Measurements from ENCODE around the gene REPIN1. TPM values are rescaled to one million over a fixed set of nuclear protein-coding genes. Genes with fewer than 3 reads are reported as not detected.

REPIN1 gene
- total and polyA plus RNA-seq, 10 donors: 47.9 to 126 (median 111) TPM

DNA sequence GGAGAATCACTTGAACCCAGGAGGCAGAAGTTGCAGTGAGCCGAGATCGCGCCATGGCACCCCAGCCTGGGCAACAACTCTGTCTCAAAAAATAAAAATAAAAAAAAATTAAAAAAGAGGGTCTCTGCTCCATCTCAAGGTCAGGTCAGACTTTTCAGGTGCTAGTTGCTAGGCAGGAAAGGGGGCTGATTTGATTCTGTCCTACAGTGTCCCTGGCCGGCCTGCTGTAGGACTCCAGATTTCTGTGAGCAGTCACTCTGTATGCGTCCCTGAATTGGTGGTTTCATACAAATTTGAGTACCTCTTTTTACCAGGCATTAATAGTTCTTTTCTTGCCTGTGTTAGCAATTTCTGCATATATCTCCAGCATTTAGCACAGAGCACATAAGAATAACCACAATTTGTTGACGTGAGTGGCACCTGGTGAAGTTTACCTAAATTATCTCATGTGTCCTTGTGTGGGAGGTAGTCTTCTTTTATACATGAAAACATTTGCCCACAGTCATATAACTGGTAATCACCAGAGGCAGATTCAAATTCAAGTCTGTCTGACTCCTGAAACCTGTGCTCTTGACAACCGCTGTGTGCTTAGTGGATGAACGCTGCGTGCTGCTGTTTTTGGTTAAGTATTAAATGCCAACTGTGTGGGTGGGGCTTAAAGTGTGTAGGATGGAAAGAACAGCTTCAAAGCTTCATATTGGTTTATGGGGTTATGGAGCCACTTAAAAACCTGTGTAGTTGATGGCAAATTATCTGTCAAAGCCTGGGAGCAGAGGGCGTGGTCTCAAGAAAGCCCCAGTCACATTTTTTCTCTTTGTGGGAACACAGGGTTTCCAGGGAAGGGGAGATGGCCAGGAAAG, 7.3 kb downstream of the REPIN1 start:
- TF ChIP-seq POLR2A (IDR thresholded peaks at IDR 0.05) (no peak), POLR2AphosphoS5 (IDR thresholded peaks at IDR 0.05) (no peak)
- TF ChIP-seq, protein P1, sequence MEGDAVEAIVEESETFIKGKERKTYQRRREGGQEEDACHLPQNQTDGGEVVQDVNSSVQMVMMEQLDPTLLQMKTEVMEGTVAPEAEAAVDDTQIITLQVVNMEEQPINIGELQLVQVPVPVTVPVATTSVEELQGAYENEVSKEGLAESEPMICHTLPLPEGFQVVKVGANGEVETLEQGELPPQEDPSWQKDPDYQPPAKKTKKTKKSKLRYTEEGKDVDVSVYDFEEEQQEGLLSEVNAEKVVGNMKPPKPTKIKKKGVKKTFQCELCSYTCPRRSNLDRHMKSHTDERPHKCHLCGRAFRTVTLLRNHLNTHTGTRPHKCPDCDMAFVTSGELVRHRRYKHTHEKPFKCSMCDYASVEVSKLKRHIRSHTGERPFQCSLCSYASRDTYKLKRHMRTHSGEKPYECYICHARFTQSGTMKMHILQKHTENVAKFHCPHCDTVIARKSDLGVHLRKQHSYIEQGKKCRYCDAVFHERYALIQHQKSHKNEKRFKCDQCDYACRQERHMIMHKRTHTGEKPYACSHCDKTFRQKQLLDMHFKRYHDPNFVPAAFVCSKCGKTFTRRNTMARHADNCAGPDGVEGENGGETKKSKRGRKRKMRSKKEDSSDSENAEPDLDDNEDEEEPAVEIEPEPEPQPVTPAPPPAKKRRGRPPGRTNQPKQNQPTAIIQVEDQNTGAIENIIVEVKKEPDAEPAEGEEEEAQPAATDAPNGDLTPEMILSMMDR (IDR thresholded peaks at IDR 0.05 in 8 of 11, conservative IDR thresholded peaks at IDR 0.05 in 3 of 11): no peak
- WGBS, 5 donors: 69 to 77% (median 75%) methylated on average over 10 of the region's 10 CpGs
- no peak overlapping the region for H3K4me3 ChIP-seq
- peak overlapping the region in 7 of 8 donors; percentile 6 to 97 (median 92) for H3K27ac ChIP-seq
- H3K9me3 ChIP-seq: no peaks in the 10 kb centered on the region
- peaks cover 0 to 41% (median 34%) of the 10 kb centered on the region in 6 donors for H3K36me3 ChIP-seq
- H3K27me3 ChIP-seq (replicated peaks in 1 of 7): no peaks in the 10 kb centered on the region
- H3K4me1 ChIP-seq: peaks cover 21 to 93% (median 69%) of the 10 kb centered on the region in 6 donors
- intact Hi-C loops (cut with DNase I; ENCODE audit: low total_unique reads): no loop called here
- no peak for DNase-seq

DNA sequence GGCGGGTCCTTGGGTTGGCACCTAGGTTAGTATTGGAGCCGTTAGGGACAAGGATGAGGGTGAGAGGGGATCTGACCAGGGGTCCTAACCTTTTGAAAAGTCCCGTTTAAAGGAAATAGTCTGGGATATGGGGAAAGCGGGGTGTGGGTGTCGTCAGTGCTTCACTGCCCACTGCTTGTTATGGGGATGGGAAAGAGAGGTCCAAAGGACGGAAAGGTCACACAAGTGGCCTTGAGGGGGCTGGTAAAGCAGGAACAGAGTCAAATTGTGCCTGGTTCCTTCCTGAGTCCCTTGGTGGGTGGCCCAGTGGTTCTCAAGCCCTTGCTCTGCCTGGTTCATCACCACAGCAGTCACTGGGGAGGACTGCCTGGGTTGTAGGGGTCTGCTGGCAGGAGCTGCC, 7.9 kb downstream of the REPIN1 start:
- no peak for DNase-seq
- 51 to 74% (median 64%) methylated on average over 6 of the region's 6 CpGs for WGBS, 5 donors
- peaks cover 21 to 93% (median 65%) of the 10 kb centered on the region in 6 donors for H3K4me1 ChIP-seq
- H3K27ac ChIP-seq: peak overlapping the region in 7 of 8 donors; percentile 6 to 97 (median 92)
- H3K36me3 ChIP-seq: peaks cover 0 to 34% (median 27%) of the 10 kb centered on the region in 6 donors
- intact Hi-C loops (cut with DNase I; ENCODE audit: low total_unique reads): no loop called here
- no peak overlapping the region for H3K4me3 ChIP-seq
- H3K27me3 ChIP-seq (replicated peaks in 1 of 7): no peaks in the 10 kb centered on the region
- no peaks in the 10 kb centered on the region for H3K9me3 ChIP-seq
- TF ChIP-seq POLR2A (IDR thresholded peaks at IDR 0.05) (no peak), POLR2AphosphoS5 (IDR thresholded peaks at IDR 0.05) (no peak)

DNA sequence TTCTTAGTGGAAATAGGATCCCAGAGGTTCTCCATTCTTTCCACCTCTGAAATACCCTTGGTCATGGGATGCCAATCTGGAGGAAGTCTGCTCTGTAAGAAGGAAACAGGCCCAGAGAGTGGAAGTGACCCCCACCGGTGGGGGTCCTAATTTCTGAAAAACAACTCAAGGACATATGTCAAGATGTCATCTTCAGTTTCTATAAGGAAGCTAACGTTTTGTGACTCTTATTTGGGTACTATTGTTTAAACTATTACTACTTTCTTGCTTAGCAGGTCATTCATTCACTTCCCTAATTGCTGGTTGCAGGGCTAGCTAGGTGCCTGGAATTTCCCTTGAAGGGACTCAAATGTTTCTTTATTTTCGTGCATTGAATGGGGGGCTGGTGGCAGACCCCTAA, 8.6 kb downstream of the REPIN1 start:
- H3K27ac ChIP-seq: peak overlapping the region; percentile 51 to 97 (median 93)
- intact Hi-C loops (cut with DNase I; ENCODE audit: low total_unique reads): no loop called here
- DNase-seq: no peak
- no peak for TF ChIP-seq POLR2A (IDR thresholded peaks at IDR 0.05)
- no peak for TF ChIP-seq POLR2AphosphoS5 (IDR thresholded peaks at IDR 0.05)
- TF ChIP-seq, protein P1 (IDR thresholded peaks at IDR 0.05 in 8 of 11, conservative IDR thresholded peaks at IDR 0.05 in 3 of 11): no peak
- peaks cover 0 to 28% (median 21%) of the 10 kb centered on the region in 6 donors for H3K36me3 ChIP-seq
- H3K4me3 ChIP-seq: no peak overlapping the region
- WGBS, 5 donors: 10 to 20% (median 17%) methylated on average over 3 of the region's 3 CpGs
- peaks cover 21 to 92% (median 64%) of the 10 kb centered on the region in 6 donors for H3K4me1 ChIP-seq
- H3K9me3 ChIP-seq: no peaks in the 10 kb centered on the region
- H3K27me3 ChIP-seq (replicated peaks in 1 of 7): no peaks in the 10 kb centered on the region

DNA sequence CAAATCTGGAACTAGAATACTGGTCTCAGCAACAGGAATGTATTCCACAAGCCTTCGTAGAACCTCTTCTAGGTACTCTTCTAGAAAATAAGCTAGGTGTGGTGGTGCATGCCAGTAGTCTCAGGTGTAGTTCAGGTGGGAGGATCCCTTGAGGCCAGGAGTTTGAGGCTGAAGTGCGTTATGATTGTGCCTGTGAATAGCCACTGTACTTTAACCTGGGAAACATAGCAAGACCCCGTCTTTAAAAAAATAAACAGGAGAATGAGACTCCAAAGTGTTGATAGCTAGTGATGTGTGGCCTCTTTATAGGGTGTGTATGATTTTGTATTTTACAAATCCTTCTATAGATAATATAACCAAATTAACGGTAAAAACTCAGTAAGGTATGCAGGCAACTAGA, 9.0 kb downstream of the REPIN1 start:
- no peak for DNase-seq
- peaks cover 0 to 23% (median 16%) of the 10 kb centered on the region in 6 donors for H3K36me3 ChIP-seq
- peaks cover 21 to 92% (median 64%) of the 10 kb centered on the region in 6 donors for H3K4me1 ChIP-seq
- H3K9me3 ChIP-seq: no peaks in the 10 kb centered on the region
- no peak for TF ChIP-seq POLR2A (IDR thresholded peaks at IDR 0.05)
- TF ChIP-seq POLR2AphosphoS5 (IDR thresholded peaks at IDR 0.05): no peak
- TF ChIP-seq, protein P1 (IDR thresholded peaks at IDR 0.05 in 8 of 11, conservative IDR thresholded peaks at IDR 0.05 in 3 of 11): no peak
- intact Hi-C loops (cut with DNase I; ENCODE audit: low total_unique reads): no loop called here
- H3K4me3 ChIP-seq: no peak overlapping the region
- peak overlapping the region; percentile 51 to 97 (median 93) for H3K27ac ChIP-seq
- 52 to 61% (median 61%) methylated on average over 4 of the region's 4 CpGs for WGBS, 5 donors
- H3K27me3 ChIP-seq (replicated peaks in 1 of 7): no peaks in the 10 kb centered on the region

Measured in spleen (tissue), 11 donors.